ENCODE measurements around the gene FOXL1.

Gene FOXL1

GRCh38 chr16:86567701-86568581, 10.4 kb upstream of the FOXL1 start:
- in situ Hi-C loops (cut with MboI; ENCODE audit: low sequenced_read_pairs): no loop called here

GRCh38 chr16:86568677-86569623, 9.4 kb upstream of the FOXL1 start:
- in situ Hi-C loops (cut with MboI; ENCODE audit: low sequenced_read_pairs): no loop called here

DNA sequence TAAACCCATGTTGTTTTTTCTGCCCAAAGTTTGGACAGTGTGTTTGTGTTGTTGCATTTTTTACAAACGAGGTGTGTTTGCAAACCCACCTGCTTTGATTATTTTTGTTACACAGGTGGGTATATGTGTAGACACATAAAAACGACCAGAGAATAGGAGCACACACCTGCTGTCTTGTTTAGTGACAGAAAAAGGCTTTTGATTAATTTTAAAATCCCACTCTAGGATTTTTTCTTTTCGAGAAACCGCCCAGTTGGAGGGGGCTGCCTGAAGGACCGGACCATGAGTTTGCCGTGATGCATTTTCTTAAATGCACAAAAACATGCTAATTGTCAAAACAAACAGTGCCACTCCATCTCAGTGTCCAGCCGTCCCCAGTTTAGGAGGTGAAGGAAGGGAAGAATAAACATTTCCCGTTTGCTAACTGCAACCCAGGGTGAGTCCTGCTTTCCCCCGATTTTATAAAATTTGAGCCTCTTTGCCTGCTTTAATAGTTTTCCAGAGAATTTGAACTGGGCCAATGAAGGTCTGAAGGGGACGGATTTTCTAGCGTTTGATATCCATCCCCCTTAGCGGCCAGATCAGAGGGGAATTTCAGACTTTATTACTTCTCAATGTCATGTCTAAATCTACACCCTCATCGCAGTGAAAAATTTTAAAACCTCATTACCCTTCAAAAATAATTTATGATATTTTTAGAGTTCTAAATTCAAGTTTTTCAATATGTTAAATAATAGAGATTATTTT, 8.5 kb upstream of the FOXL1 start:
- in situ Hi-C loops (cut with MboI; ENCODE audit: low sequenced_read_pairs): no loop called here

DNA sequence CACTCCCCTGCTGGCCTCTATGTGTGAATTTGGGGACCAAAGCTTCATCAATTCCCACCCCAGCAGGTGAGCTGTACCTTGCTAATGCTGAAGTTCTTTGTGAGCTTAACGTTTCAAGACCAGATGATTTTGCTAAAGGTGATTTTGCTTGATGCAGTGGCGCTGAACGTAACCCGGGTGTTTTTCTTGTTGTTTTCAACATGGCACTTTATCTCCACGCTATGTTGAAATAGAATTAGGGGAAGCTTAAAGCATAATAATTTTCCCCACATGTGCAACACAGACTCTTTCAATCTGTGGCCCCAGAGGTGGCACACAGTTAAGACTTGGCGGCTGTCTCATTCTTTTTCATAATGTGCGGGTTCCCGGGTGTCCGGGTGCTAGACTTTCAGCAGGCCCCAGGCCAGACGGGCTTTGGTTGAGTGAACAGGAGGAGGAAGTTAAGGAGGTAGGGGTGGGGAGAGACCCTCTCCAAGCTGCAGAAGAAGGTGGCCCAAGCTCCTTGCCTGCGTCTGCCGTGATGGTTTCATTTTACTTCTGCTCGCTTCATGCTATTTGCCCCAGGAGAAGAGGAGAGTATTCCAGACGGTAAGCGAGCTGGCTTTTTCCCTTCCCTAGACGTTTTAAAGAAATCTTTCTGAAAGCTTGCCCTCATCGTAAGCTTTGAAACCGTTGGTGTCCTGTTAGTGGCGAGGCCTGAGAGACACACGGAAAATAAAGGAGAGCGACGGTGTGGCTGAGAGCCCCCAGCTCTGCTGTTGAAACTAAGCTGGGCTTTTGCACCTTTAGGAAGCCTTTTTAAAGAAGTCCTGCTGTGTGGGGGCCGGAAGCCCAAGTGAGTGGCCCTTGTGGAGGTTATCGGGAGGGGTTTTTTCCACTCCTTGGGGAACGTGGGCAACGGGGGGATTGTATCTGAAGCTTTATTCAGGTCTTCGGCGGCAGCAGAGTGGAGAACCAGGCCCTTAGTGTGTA, 7.5 kb upstream of the FOXL1 start:
- in situ Hi-C loops (cut with MboI; ENCODE audit: low sequenced_read_pairs): no loop called here

DNA sequence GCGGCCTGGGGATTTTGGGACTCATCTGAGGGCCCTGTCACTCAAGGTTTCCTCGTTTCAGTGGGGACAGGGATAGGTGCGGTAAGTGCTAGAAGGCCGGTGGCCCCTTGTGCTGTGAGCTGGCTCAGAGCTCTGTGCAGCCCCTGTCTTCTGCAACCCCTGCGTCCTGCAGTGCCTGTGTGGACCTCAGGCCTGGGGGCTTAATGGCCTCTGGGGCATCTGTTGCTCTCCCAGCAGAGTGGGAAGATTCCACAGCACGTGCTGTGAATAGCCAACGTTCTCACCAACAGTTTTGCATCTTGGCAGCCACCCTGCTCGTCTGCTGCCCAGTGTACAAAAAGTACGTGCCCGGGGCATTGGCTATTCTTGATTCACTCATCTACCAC, 6.8 kb upstream of the FOXL1 start:
- in situ Hi-C loops (cut with MboI; ENCODE audit: low sequenced_read_pairs): no loop called here

- in situ Hi-C loops (cut with MboI; ENCODE audit: low sequenced_read_pairs): no loop called here
Observed at GRCh38 chr16:86572041-86572521, 6.3 kb upstream of the FOXL1 start.

DNA sequence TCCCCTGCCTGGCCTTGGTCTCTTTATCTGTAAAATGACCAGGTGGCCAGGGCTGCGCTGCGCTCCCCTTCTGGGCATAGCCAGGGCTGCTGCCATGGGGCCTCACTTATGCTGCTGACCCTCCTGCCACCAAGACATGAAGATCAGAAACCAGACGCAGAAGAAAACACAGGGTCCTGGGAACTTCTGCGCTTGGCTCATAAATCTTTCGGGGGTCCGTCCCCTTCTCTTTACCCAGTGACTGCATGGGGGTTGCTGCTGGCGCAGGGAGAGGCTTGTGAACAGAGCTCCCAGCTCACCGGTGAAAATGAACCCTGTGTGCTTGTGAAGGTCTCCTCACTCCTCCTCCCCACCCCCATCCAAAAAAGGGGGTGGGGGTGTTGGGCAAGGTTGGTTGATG, 5.7 kb upstream of the FOXL1 start:
- in situ Hi-C loops (cut with MboI; ENCODE audit: low sequenced_read_pairs): no loop called here

DNA sequence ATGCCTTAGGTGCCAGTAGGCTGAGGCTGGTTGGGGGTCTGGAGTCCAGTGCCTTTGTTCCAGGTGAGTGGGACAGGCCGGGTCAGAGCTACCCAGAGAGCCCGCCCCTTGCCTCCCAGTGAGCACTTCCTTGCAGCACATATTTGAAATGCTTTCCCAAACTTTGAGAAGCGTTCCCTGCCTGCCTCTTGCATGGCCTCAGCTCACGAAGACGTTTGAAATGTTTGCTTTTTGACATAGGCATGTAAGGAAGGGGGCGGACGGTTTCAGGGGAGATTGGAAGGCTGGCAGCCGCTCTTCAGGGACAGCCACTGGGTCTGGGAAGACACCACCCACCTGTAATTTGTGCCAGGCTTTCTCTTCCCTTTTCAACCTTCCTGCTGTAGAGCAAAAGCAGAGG, 5.1 kb upstream of the FOXL1 start:
- in situ Hi-C loops (cut with MboI; ENCODE audit: low sequenced_read_pairs): no loop called here

GRCh38 chr16:86573646-86574508, 4.5 kb upstream of the FOXL1 start:
- in situ Hi-C loops (cut with MboI; ENCODE audit: low sequenced_read_pairs): no loop called here

DNA sequence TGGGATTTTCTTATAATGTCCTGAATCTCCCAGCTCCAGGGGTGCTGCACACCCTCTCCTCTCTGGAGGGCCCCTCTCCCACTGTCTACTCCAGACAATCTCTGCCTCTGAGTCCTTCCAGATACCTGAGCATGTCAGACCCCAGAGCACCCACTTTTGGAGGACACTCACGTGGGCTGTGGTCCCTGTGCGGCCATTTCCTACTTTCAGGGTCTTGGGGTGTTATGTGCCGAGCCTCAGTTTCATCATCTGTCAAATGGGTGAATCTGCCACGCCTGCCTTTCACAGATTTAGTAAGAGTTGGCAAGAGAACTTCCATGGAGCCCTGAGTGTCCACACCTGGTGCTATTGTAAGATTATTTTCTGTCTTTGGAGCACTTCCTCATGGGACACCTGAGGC, 3.7 kb upstream of the FOXL1 start:
- in situ Hi-C loops (cut with MboI; ENCODE audit: low sequenced_read_pairs): no loop called here

- in situ Hi-C loops (cut with MboI; ENCODE audit: low sequenced_read_pairs): no loop called here
Observed at GRCh38 chr16:86575095-86575685, 3.2 kb upstream of the FOXL1 start.

DNA sequence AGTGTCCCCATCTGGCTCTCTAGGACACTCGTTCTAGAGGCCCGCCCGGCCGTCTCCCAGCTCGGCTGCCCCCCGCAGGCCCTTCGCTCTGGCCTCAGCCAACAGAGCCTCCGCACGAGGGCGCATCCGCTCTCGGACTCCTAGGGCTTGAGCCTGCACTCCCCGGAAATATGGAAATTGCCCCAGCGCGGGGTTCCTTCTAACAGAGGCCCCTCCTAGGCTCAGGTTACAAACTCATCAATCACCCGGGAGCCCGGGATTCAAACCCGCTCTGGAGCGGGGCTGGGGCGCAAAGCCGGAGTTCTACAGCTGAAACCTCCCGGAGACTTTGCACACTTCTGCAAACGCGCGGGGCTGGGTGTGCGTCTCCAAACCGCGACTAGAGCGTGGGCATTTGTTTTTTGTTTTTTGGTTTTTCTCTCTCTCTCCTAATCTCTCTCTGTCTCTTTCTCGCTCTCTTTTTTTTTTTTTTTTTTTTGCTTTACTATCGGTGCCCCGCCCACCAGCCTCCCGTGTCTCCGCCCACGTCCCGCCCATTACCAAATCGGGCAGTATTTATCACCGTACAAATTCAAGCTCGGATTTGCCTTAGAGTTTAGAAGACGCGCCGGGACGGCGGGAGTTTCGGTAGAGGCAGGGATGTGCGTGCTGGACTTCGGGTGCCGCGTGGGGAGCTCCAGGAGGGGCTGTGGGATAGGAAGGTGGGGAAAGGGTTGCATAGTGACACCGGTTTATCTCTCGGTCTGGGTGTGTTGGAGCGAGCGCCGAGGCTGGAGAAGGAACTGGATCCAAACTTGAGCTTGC, 2.4 kb upstream of the FOXL1 start:
- in situ Hi-C loops (cut with MboI; ENCODE audit: low sequenced_read_pairs): no loop called here

- in situ Hi-C loops (cut with MboI; ENCODE audit: low sequenced_read_pairs): no loop called here
Observed at GRCh38 chr16:86576591-86577313, 1.6 kb upstream of the FOXL1 start.

GRCh38 chr16:86577314-86577971, 906 bp upstream of the FOXL1 start:
- in situ Hi-C loops (cut with MboI; ENCODE audit: low sequenced_read_pairs): no loop called here

DNA sequence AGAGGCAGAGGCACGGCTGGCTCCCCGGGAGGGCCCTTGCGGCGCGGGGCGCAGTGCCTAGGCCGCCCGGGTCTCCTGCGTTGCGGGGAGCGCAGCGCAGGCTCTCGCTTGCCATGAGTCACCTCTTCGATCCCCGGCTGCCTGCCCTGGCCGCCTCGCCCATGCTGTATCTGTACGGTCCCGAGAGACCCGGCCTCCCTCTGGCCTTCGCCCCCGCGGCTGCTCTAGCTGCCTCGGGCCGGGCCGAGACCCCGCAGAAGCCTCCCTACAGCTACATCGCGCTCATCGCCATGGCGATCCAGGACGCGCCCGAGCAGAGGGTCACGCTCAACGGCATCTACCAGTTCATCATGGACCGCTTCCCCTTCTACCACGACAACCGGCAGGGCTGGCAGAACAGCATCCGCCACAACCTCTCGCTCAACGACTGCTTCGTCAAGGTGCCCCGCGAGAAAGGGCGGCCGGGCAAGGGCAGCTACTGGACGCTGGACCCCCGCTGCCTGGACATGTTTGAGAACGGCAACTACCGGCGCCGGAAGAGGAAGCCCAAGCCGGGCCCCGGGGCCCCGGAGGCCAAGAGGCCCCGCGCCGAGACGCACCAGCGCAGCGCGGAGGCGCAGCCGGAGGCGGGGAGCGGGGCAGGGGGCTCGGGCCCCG, 390 bp downstream of the FOXL1 start:
- in situ Hi-C loops (cut with MboI; ENCODE audit: low sequenced_read_pairs): no loop called here
